GM21576 (cell line): ENCODE measurements around the gene RNASE12.

ENCODE experiments used
- ATAC-seq: cut with Tn5 transposase; IDR thresholded peaks from one replicate; pipeline ENCODE4 v1.9.1; 2021; ENCODE audit warnings: mild to moderate bottlenecking, moderate library complexity; ENCODE audit not compliant: unreplicated experiment

The RNASE12 gene

GRCh38 chr14:20546877-20547276 lies 44.3 kb downstream of the RNASE12 start:
- no peak for ATAC-seq
